Testis (tissue), 3 donors: ENCODE results near the gene FCGBP. TPM values are rescaled to one million over a fixed set of nuclear protein-coding genes. Genes with fewer than 3 reads are reported as not detected.

Experiments used
- DNase-seq: peaks from one replicate; pipeline ENCODE4 v3.0.0-alpha.2; 2019
- H3K27ac ChIP-seq, 2 donors: fragments of 200-600 bp; sonication (generic); one replicate each; pipeline ENCODE4 v1.5.1; 2019
- H3K27me3 ChIP-seq: fragments of 200-600 bp; sonication (generic); one replicate; pipeline ENCODE4 v1.5.1; 2019
- H3K36me3 ChIP-seq: fragments of 200-600 bp; sonication (generic); one replicate; pipeline ENCODE4 v1.5.1; 2017; ENCODE audit warnings: low read depth; ENCODE audit errors: missing control alignments
- H3K4me1 ChIP-seq: fragments of 200-600 bp; sonication (generic); one replicate; pipeline ENCODE4 v1.5.1; 2019
- H3K4me3 ChIP-seq, 2 donors: fragments of 200-600 bp; sonication (generic); one replicate each; pipeline ENCODE4 v1.5.1; 2017 to 2019
- H3K9me3 ChIP-seq: fragments of 200-600 bp; sonication (generic); one replicate; pipeline ENCODE4 v1.5.1; 2017
- POLR2A ChIP-seq: fragments of 450-650 bp; IDR thresholded peaks from one replicate; pipeline ENCODE4 v1.6.1; 2017; ENCODE audit warnings: antibody characterized with exemption, mild to moderate bottlenecking, moderate library complexity
- WGBS, 2 donors: methylation state at CpG; one replicate each; pipeline ENCODE4 v1.1.5; 2018; 5-methylcytosine and 5-hydroxymethylcytosine counted together
- intact Hi-C: fragments of 100-400 bp; cut with DNase I; formaldehyde crosslinking; loops from one replicate; pipeline ENCODE4 v1.15.1; 2023; ENCODE audit warnings: low total_unique reads
- polyA plus RNA-seq: library from polyadenylated mRNA; stranded (reverse); fragments of 350-450 nt; fragmentation: Illumina TruSeq; extraction: RNeasy Lipid Tissue Mini Kit (QIAGEN cat#74804); gene quantifications from one replicate; pipeline ENCODE4 v1.2.3, GENCODE V29; 2014; ENCODE audit warnings: low read depth, low replicate concordance; ENCODE audit not compliant: insufficient read depth
- total RNA-seq, 2 donors: library from RNA; depleted of rRNA; stranded (reverse); fragments of >200 nt; gene quantifications; one replicate each; pipeline ENCODE4 v1.2.3, GENCODE V29; 2016
- TF ChIP-seq, protein P1 (sequence below), 3 experiments: fragments of 450-650 bp in 2 of 3; fragments of 200-600 bp in 1 of 3; sonication (generic) in 1 of 3; IDR thresholded peaks; one replicate each; pipeline ENCODE4 v1.5.1; 2016 to 2019; ENCODE audit warnings: antibody characterized with exemption in 3 of 3, mild to moderate bottlenecking in 2 of 3, moderate library complexity in 1 of 3

FCGBP gene
- total and polyA plus RNA-seq, 3 donors from 2014 or later = 6.7 to 18.8 (median 15.9) TPM

DNA sequence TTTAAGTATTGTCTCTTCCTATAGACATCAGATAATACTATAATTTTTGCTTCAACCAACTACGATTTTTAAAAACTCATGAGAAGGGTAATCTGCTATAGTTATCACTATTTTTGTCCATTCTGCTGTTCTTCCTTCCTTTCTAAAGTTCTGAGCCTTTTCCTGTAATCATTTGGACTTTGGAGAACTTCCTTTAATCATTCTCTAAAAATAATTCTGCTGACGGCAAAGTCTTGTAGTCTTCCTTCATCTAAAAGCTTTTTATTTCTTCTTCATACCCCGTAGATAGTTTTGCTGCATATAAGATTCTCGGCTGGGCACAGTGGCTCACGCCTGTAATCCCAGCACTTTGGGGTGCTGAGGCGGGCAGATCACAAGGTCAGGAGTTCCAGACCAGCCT, 5.1 kb upstream of the FCGBP start:
- intact Hi-C loops = no loop called here
- DNase-seq = no peak
- H3K9me3 ChIP-seq = no peaks in the 10 kb centered on the region
- 79 to 86% methylated on average over 6 of the region's 6 CpGs for WGBS, 2 donors
- peaks cover 4% of the 10 kb centered on the region for H3K4me1 ChIP-seq
- TF ChIP-seq, protein P1, sequence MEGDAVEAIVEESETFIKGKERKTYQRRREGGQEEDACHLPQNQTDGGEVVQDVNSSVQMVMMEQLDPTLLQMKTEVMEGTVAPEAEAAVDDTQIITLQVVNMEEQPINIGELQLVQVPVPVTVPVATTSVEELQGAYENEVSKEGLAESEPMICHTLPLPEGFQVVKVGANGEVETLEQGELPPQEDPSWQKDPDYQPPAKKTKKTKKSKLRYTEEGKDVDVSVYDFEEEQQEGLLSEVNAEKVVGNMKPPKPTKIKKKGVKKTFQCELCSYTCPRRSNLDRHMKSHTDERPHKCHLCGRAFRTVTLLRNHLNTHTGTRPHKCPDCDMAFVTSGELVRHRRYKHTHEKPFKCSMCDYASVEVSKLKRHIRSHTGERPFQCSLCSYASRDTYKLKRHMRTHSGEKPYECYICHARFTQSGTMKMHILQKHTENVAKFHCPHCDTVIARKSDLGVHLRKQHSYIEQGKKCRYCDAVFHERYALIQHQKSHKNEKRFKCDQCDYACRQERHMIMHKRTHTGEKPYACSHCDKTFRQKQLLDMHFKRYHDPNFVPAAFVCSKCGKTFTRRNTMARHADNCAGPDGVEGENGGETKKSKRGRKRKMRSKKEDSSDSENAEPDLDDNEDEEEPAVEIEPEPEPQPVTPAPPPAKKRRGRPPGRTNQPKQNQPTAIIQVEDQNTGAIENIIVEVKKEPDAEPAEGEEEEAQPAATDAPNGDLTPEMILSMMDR (IDR thresholded peaks at IDR 0.05) = no peak
- no peak for TF ChIP-seq POLR2A
- H3K4me3 ChIP-seq = no peak overlapping the region
- H3K27me3 ChIP-seq = no peaks in the 10 kb centered on the region
- H3K36me3 ChIP-seq = no peaks in the 10 kb centered on the region
- no peak overlapping the region for H3K27ac ChIP-seq

DNA sequence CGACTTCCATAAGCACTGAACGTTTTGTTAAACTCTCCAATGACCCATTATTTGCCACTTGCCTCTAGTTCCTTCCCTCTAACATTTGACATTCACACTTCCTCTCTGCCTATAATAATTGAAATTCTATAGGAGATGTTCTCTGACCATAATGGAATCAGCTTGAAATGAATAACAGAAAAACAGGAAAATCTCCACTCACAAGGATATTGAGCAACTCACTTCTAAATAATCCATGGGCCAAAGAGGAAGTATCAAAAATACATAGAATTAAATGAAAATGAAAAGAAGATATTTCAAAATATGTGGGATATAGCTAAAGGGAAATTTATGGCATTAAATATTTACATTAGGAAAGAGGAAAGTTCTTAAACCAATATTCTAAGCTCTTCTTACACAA, 3.4 kb upstream of the FCGBP start:
- Histone ChIP-seq H3K4me3 (no peak overlapping the region), H3K4me1 (peaks cover 4% of the 10 kb centered on the region), H3K27ac (no peak overlapping the region), H3K9me3 (no peaks in the 10 kb centered on the region), H3K36me3 (no peaks in the 10 kb centered on the region), H3K27me3 (no peaks in the 10 kb centered on the region)
- intact Hi-C loops = no loop called here
- no peak for DNase-seq
- WGBS, 2 donors = 61 to 64% methylated on average over 2 of the region's 2 CpGs
- TF ChIP-seq POLR2A = no peak

DNA sequence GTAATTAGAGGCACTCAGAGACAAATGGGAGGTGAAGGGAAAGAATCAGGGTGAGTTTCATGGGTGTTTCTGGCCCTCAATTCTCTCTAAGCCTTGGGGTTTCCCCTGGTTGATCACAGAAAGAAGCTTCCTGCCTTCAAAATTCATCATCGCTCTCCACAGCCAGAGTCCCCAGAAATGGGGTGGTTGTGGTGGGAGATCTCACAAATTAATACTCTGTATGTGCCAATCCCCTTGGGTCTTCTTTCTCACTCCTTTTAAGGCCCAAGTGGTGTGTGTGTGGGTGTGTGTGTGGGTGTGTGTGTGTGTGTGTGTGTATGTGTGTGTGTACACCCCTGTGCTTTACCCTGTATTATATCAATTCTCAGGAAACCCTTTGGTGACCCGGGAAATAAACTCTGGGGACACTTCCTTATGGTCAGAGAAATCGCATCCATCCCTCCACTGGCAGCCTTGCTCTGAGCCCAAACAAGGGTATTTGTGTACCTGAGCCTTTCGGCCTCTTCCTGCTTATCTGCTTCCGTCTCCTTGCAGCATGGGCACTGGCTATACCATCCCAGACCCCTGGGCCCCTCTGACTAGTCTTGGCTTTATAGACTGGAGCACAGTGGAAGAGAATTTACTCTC, 2.8 kb upstream of the FCGBP start:
- TF ChIP-seq, protein P1 (IDR thresholded peaks at IDR 0.05) = no peak
- no peak for TF ChIP-seq POLR2A
- H3K4me1 ChIP-seq = peaks cover 4% of the 10 kb centered on the region
- 85 to 90% methylated on average over 5 of the region's 5 CpGs for WGBS, 2 donors
- intact Hi-C loops = no loop called here
- H3K4me3 ChIP-seq = no peak overlapping the region
- H3K36me3 ChIP-seq = no peaks in the 10 kb centered on the region
- no peaks in the 10 kb centered on the region for H3K27me3 ChIP-seq
- DNase-seq = no peak
- no peak overlapping the region for H3K27ac ChIP-seq
- H3K9me3 ChIP-seq = no peaks in the 10 kb centered on the region

DNA sequence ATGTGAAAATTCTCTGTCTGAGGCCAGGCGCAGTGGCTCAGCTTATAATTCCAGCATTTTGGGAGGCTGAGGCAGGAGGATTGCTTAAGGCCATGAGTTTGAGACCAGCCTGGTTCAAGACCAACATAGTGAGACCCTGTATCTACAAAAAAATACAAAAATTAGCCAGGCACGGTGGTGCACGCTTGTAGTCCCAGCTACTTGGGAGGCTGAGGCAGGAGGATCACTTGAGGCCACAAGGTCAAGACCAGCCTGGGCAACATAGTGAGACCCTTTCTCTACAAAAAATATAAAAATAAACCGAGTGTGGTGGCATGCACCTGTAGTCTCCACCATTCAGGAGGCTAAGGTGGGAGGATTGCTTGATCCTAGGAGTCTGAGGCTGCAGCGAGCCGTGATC, 2.2 kb upstream of the FCGBP start:
- no peak for DNase-seq
- H3K4me1 ChIP-seq = peaks cover 4% of the 10 kb centered on the region
- no peak overlapping the region for H3K27ac ChIP-seq
- intact Hi-C loops = no loop called here
- H3K36me3 ChIP-seq = no peaks in the 10 kb centered on the region
- H3K4me3 ChIP-seq = no peak overlapping the region
- no peak for TF ChIP-seq POLR2A
- TF ChIP-seq, protein P1 (IDR thresholded peaks at IDR 0.05) = no peak
- 82 to 92% methylated on average over 6 of the region's 6 CpGs for WGBS, 2 donors
- no peaks in the 10 kb centered on the region for H3K9me3 ChIP-seq
- no peaks in the 10 kb centered on the region for H3K27me3 ChIP-seq

DNA sequence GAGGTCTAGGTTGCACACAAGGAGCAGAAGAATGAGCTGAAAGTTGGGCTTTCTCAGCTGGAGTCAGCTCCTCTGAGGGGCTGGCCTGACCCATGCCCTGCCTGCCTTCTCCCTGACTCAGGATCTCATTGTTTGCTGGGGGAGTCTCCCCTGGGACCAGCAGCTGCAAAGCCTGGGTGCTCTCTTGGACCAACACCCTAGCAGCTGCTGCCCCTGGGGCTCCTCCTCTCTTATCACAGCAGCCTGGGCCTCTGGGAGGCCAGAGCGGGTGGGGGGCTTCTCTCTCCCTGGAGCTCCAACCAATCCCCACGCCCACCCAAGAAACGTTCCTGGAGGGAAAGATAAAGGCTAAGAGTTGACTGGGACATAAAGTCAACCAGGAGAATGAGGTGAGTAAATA, 1.6 kb upstream of the FCGBP start:
- Histone ChIP-seq H3K27me3 (no peaks in the 10 kb centered on the region), H3K4me3 (no peak overlapping the region), H3K36me3 (no peaks in the 10 kb centered on the region), H3K4me1 (peaks cover 4% of the 10 kb centered on the region), H3K9me3 (no peaks in the 10 kb centered on the region), H3K27ac (no peak overlapping the region)
- no peak for DNase-seq
- intact Hi-C loops = no loop called here
- 36 to 46% methylated on average over 3 of the region's 3 CpGs for WGBS, 2 donors
- no peak for TF ChIP-seq POLR2A
- TF ChIP-seq, protein P1 (IDR thresholded peaks at IDR 0.05) = no peak
